ENCODE results near the gene TAS2R60. TPM values are rescaled to one million over a fixed set of nuclear protein-coding genes. Genes with fewer than 3 reads are reported as not detected.
A peak's percentile ranks its signal among the peaks of the same experiment; 100 is the strongest.
"Not testable (repeated sequence)": the region's sequence is repeated elsewhere in the genome, so short reads cannot be mapped to it uniquely, and the experiment has no call there.

TAS2R60 gene
- not detected for total RNA-seq

GRCh38 chr7:143443153-143443552, at the start of gene TAS2R60:
Gene TAS2R60, plus strand, starts transcription at chr7:143443453. Its CDS starts 0 bp downstream, at chr7:143443453.
- no peak for DNase-seq

- DNase-seq = no peak
Observed at GRCh38 chr7:143394068-143394467, 49.2 kb upstream of the TAS2R60 start.

- no peak for DNase-seq
Observed at GRCh38 chr7:143394777-143395176, 48.5 kb upstream of the TAS2R60 start.

GRCh38 chr7:143395187-143396149, 47.8 kb upstream of the TAS2R60 start:
- no peak for DNase-seq

- no peak for DNase-seq
Observed at GRCh38 chr7:143396182-143396581, 47.1 kb upstream of the TAS2R60 start.

GRCh38 chr7:143396625-143397556, 46.4 kb upstream of the TAS2R60 start:
- DNase-seq = no peak

GRCh38 chr7:143397710-143398530, 45.3 kb upstream of the TAS2R60 start:
- DNase-seq = no peak

GRCh38 chr7:143398616-143399015, 44.6 kb upstream of the TAS2R60 start:
- DNase-seq = no peak

- DNase-seq = no peak
Observed at GRCh38 chr7:143399151-143399550, 44.1 kb upstream of the TAS2R60 start.

- DNase-seq = no peak
Observed at GRCh38 chr7:143399642-143400041, 43.6 kb upstream of the TAS2R60 start.

- no peak for DNase-seq
Observed at GRCh38 chr7:143401265-143401664, 42.0 kb upstream of the TAS2R60 start.

GRCh38 chr7:143402233-143402632, 41.0 kb upstream of the TAS2R60 start:
- not testable (repeated sequence) for DNase-seq

GRCh38 chr7:143405173-143406001, 37.9 kb upstream of the TAS2R60 start:
- no peak for DNase-seq

GRCh38 chr7:143406002-143406357, 37.3 kb upstream of the TAS2R60 start:
- no peak for DNase-seq

- no peak for DNase-seq
Observed at GRCh38 chr7:143407287-143408251, 35.7 kb upstream of the TAS2R60 start.

- no peak for DNase-seq
Observed at GRCh38 chr7:143408252-143408685, 35.0 kb upstream of the TAS2R60 start.

- DNase-seq = no peak
Observed at GRCh38 chr7:143408686-143409561, 34.3 kb upstream of the TAS2R60 start, which contains the start of gene EPHA1. Gene EPHA1, minus strand, starts transcription at chr7:143408856. Its CDS starts 51 bp downstream, at chr7:143408805.

GRCh38 chr7:143410521-143411004, 32.7 kb upstream of the TAS2R60 start:
- peak; percentile 82 for DNase-seq

Data from skin of body (tissue), 2 donors.